ENCODE results near the gene ATP2A3.

ATP2A3 gene

DNA sequence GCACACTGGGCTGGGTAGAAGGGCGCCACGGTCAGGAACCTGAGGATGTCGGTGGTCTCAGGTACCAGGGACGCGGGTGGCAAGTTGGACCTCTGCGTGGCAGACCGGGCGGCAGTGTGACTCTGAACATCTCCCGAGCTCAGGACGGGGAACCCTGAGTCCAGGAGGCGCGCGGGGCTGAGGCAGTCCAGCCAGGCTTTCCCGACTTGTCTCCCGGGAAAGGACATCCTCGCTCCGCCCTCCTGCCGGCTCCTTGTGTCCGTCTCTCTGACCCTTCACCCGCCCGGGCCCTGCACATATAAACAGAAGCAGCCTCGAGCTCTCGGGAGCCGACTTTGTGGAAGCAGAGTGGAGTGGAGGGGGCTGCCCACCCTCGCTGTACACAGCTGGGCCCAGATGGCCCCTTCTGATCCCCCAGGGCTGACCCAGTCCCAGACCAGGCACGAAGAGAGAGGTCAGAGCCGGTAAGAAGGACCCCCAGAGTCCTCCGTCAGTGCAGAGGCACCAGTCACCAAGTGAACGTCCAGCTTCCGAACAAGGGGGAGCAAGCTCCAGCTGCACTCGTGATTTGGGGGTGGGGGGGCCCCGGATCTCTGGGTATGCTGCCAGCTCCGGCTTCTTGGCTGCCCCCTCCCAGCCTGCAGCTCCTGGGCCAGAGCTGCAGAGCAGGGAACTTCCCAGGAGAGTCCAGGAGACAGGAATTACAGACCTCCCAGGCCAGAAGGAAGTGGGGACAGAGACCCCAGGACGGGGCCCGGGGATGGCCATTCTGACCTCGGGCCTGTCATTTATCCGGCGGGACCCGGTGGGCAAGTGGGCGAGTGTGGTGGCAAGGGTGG is 39.5 kb downstream of the ATP2A3 start:
- DNase-seq = no peak

DNA sequence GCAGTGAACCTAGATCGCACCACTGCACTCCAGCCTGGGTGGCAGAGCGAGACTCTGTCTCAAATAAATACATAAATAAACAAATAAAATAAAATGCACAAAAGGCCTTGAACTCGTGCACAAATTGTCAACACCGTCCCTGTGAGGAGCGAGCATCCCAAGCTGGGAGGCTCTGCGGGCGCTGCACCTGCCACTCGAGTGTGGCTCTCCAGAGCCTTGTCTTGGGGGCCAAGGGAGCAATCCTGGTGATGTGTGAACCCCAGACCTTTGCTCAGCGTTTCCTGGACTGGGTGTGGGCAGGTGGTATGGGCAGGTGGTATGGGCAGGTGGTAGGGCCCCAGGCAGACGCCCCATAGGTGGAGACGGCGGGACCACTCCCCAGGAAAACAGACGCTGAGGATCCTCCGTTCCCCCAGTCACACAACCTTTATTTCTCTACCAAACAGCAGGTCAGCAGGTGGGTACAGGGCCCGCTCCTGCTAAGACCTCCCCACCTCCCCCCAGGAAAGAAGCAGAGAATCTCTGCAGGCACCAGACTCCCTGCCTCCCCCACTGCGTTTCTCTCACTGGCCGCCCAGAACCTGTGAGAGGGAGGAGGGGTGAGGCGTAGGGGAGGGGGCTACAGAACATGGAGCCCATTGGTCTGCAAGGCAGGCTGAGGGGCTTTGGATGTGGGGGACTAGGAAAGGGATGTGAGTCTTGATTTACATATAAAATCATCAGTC is 40.6 kb downstream of the ATP2A3 start:
- DNase-seq = no peak

DNA sequence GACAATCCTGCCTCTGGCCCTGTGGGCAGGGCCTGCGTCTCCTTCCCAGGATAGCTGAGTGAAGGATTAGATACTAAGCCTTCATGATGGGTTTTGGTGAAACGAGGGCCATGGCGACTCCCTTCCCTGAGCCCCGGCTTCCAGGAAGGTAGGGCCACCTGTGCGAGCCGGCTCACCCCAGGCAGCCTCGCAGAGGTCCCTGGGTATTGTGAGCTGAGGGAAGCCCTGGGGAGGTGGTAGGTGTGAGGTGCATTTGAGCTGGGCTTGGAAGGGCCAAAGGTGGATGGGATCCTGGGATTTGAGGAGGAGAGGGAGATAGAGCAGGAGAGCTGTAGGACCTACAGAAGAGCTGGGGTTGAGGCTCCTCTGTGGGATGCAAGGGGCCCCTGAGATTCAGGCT is 41.5 kb downstream of the ATP2A3 start:
- no peak for DNase-seq

DNA sequence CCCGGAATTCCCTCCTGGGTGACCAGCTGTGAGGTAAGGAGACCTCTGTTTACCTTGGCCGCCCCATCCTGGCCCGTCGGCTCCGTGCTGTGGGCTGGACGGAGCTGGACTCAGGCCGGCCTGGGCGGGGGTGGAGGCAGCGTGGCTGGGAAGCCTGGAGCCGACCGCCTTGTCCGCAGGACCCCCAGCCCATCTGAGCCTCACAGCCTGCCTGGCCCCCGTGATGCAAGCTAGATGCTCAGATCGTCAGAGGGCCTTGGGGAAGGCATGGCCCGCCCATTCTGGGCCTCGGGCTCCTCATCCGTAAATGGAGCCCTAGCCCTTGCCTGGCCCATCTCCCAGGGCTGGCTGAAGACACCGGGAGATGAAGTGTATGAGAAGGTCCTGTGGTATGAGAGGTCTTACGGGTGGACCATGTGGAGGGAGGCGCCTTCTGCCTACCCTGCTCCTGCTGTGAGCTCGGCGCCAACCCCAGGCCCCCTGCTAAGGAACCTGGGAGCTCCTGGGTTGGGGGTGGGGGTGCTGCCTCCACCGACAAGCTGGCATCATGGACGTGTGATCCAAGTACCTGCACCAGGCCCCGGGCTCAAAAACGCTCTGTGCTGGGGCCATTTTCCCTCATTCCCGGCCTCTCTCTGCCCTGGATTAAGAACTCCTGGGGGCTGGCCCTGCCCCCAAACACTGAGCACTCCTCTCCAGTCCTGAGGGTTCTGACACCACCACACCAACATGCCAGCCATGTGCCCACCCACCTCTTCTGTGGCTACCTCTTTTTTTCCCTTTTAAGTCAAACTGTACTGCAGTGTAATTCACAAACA is 42.5 kb downstream of the ATP2A3 start:
- no peak for DNase-seq

DNA sequence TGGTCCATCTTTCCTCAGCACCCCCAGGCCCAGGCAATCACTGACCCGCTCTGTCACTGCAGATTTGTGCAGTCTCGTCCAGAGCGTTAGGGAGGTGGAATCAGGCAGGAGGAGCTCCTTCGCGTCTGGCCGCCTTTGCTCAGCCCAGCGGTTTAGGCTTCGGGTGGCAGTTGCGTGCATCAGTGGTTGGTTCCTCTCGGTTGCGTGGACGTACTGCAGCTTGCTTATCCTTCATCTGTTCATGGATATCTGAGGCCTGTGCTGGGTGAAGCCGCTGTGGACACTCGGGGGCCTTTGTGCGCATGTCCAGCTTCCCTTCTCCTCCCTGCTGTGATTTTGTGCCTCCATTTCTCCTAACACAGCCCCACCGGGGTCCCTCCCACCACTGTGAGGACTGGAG is 43.2 kb downstream of the ATP2A3 start:
- DNase-seq = no peak

DNA sequence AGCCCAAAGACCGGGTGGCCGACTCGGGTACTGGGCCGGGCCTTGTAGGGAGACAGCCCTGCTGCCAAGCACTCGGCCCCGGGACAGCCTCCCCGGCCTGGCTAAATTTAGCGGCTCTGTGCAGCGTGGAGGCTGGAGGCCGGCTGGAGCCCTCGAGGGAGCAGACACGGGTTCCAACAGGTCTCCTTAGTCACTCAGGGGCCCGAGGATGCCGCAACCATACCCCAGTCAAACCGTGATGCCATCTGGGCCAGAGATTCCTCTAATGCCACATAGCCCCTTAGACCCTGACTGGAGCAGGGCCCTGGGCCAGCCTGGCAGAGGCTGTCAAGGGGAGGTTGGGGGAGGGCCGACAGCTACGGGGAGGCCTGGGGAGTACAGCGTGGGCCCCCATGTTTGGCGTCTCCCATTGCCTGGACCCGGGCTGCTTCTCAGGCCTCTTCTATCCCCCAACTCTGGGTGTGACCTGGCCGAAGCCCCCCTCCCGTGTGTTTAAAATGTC is 45.1 kb downstream of the ATP2A3 start:
- DNase-seq = no peak

DNA sequence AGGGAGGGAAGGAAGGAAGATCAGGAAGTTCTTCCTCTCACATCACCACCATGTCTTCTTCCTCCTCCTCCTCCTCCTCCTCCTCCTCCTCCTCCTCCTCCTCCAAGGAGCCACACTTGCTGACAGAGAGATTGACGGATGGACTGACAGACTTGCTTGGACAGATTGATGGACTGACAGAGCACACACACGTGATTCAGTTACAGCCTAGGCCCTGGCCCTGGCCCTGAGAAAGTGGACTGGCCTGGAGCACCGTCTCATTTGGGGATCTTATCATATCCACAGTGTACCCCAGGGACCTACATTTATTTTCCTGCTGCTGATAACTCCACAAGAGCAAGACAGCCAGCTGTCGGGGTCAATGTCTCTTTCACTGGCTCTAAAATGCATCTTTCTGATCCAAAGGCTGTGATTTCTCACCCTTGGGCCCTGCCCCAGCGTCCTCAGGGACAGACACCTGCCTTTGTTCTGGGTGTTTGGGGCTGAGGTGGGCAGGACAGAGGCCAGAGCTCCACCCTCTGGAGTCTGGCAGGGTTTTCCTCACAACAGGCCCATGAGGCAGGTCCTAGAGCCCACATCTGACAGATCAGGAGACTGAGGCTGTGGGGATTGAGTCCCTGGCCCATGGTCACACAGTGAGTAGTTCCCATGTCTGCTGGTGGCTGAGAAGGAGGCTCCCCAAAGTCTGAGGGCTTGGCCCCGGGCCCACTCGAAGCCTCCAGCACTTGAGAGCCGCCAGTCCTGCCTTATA is 45.7 kb downstream of the ATP2A3 start:
- no peak for DNase-seq

DNA sequence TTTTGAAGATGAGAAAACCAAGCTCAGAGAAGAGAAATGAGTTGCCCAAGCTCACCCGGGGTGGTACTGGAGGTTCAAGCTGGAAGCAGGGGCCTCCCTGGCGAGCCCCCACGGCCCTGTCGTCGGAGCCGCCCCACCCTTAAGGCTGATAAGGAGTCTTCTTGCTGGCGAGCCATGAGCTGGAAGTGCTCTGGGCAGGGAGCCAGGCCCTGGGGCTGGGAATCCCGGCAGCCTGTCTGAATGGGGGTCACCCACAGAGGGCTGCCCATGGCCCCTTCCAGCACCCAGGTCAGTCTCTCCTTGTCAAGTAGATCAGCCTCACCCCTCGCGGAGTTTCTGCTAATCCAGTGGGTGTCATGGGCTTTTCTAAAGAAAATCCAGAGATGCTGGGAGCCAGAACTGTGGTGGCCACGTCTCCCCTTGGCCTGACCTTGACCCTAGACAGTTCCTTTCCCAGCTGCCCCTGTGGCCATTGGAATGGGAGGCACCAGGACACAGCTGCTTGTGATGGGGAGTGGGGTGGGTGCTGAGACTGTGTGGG is 46.8 kb downstream of the ATP2A3 start:
- DNase-seq = peak; percentile 42

DNA sequence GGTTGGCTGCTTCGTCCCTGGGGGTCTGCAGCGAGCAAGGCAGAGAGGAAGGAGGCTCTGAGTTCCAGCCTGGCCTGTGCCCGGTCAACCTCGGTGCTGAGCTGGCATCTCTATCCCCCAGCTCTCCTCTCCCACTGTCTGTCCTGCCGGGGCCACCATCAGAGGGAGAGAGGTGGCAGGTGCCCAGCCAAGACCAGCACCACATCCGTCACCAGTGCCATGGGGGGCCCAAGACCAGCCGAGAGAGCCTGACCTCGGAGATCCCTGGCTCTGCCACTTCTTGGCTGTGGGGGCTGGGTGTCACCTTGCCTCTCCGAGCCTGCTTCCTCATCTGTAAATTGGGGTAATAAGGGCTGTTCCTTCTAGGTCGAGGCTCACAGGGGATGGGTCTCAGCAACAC is 47.4 kb downstream of the ATP2A3 start:
- no peak for DNase-seq

DNA sequence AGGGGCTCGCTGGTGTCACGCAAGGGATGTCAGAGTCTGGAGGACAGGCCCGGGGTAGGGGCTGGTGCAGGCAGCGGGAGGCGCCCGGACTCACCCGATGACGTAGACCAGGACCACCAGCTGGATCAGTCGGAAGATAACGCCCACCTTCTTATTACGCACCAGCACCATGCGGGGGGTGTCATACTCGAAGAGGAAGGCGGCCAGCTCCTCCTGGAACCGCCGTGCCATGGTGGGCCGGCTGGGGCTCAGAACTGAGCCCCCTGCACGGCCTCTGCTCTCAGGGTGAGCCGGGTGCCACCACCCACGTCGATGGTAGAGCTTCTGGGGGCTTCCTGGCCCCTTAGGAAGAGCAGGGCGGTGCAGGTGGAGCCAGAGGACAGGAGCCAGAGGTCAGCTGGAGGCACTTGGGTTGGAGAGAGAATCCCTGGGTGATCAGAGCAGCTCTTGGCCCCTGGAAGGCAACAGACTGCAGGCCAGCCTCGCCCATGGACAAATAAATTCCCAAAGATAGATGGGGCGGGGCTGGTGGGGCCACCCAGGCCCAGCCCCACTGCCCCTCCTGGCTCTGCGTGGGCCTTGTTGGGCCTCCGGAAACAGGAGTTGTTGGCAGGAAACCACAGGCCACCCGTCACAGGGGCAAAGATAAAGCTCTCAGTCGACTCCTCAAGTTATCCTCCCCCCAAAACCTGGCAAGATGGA is 48.1 kb downstream of the ATP2A3 start, which contains the start of gene P2RX1:
Gene P2RX1 (minus strand): TSS at position 471 of the 702 bp plus-strand sequence. CDS start 240 bp downstream, at position 231.
- DNase-seq = no peak

DNA sequence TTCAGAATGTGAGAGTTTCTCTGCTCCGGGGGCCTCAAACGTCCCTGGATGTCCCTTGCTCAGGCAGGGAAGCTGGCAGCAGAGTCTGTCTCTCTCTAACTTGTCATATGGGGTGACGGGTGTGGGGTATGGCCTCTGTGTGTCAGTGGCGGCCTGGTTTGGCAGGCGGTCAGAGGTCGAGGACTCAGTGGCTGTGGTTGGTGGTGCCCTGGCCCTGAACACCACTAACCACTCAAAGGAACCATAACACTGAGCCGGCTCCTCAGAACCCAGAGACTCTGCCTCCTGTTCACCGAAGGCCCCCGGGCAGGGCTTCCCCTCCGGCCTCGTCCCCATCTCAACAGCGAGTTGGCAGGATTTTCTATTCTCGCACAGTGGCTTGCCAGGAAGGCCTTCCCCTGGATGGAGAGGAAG is 48.6 kb downstream of the ATP2A3 start:
- no peak for DNase-seq

DNA sequence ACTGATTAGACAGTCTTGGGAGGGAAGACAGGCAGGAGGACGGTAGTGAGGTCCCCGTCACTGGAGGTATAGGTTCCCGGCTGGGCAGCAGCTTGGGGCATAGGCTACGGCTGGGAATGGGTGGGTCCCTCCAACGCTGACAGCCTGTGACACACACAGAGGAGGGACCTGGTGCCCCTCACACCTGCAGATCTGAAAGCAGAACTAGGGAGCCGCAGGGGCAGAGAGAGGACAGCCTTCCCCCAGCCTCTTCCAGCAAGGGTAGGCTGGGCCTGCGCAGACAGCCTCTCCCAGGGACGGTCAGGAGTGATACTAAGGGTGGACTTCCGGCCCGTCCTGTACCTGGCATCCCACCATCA is 49.9 kb downstream of the ATP2A3 start:
- DNase-seq = no peak

DNA sequence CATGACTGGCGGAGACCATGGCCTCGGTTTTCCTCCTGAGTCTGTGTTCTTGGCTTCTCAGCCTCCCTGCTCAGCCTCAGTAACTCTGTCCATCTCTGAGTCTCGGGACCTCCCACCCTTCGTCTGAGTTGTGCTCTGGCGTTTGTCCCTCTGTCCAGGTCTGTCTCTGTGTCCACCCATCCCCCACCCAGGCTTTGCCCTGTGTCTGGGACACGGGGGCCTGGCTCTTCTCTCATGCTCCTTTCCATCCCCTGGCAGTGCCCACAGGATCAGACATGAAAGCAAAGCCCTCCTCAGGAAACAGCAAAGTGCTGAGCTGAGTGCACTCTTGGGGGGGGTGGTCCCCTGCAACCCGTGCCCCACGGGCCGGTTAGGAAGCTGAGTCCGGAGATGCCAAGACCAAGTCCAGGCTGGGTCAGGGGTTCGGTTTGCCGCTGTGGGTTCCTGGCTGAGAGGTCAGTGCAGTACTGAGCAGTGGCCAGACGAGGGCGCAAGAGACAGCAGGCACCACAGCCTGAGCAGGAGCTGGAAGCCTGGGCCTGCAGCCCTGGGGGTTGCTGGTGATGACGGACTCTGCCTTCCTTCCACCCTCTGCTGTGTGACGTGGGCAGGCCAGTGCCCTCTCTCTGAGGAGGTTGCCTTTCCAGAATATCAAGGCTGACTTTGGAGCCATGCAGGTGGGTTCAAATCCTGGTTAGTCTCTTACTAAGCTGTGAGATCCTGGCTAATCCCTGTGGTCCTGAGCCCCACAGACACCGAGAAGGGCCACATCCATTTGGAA is 50.5 kb downstream of the ATP2A3 start:
- DNase-seq = peak; percentile 41

DNA sequence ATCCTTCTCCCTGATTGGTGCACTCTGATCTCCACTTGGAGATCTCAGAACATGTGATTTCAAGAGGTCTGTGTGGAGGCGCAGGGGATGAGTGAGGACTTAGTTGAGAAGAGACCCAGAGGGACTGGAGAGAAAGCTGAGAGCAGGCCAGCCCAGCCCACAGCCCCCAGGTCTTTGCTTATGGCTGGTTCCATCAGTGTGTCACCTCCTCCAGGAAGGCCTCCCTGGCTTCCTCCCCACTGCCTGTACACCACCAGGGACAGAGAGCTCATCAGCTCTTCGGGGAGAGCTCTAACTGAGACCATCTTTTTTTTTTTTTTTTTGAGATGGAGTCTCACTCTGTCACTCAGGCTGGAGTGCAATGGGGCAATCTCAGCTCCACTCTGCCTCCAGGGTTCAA is 51.4 kb downstream of the ATP2A3 start:
- DNase-seq = no peak

DNA sequence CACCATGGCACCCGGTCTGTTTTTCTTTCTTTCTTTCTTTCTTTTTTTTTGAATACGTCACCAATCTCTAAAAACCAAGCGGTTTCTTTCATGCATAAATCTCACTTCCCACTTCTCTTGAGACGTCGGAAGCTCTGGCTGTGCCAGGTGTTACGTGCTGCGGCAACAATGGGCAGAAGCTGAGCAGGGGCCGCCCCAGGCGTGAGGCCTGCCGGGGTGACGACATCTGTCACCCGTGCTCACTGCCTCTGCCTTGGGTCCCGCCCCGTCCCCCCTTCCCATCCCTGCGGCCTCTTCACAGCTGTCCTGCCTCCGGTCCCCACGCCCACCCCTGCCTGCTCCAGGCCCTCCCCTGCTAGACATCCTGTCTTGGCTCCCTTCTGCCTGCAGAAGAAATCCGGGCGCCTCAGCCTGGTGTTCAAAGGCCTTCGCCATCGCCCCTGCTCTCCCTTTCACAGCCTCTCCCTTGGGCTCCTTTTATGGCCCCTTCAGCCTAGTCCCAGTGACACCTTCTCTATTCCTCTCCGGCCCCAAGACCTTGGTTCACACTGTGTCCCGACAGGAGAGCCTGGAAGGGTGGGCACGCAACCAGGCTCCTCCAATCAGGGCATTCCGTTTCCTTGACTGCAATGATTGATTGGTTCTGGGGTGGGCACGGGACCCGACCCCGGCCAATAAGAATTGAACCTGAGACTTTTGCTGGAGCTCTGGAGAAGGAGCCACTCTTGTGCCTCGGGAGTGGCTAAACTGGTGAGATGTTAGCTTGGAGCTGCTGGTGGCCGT is 52.8 kb downstream of the ATP2A3 start:
- no peak for DNase-seq

DNA sequence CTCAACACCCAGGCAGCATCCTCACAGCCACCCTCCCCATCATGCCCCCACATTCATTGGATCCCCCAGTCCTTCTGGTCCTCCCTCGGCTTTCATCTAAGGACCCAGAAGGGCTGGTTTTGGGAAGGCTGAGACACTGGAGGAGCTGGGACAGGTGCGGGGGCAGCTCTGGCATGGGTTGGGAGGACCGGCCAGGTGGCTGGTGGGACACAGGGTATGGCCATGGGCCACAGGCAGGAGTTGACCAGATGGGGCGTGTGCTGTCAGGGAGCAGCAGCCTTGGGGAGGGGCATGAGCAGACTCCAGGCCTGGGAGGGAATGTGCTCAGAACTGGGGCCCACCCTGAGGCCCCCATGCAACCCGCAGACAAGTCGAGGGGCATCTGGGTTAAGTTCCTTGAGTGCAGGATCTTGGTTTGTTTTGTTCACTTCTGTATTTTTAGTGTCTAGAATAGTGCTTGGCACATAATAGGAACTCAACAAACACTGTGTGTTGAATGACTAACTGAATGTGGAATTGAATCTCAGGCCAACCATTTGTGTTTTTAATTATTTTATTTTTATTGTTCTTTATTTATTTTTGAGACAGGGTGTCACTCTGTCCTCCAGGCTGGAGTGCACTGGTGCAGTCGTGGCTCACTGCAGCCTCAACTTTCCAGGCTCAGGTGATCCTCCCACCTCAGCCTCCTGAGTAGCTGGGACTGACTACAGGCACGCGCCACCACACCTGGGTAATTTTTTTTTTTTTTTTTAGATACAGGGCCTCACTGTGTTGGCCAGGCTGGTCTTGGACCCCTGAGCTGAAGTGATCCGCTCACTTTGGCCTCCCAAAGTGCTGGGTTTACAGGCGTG is 53.6 kb downstream of the ATP2A3 start:
- no peak for DNase-seq

DNA sequence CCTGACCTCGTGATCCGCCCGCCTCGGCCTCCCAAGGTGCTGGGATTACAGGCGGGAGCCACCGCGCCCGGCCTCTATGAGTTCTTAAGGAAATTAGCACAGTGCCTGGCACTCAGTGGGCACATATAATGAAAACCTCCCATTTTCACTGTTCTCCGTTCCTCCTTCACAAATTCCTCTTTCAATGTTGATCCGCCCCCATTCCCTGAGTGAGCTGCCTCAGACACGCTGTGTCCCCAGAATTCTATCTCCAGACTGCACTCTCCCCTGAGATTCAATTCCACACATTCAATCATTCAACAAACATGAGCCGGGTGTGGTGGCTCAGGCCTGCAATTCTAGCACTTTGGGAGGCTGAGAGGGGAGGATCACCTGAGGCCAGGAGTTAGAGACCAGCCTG is 55.0 kb downstream of the ATP2A3 start:
- DNase-seq = no peak

DNA sequence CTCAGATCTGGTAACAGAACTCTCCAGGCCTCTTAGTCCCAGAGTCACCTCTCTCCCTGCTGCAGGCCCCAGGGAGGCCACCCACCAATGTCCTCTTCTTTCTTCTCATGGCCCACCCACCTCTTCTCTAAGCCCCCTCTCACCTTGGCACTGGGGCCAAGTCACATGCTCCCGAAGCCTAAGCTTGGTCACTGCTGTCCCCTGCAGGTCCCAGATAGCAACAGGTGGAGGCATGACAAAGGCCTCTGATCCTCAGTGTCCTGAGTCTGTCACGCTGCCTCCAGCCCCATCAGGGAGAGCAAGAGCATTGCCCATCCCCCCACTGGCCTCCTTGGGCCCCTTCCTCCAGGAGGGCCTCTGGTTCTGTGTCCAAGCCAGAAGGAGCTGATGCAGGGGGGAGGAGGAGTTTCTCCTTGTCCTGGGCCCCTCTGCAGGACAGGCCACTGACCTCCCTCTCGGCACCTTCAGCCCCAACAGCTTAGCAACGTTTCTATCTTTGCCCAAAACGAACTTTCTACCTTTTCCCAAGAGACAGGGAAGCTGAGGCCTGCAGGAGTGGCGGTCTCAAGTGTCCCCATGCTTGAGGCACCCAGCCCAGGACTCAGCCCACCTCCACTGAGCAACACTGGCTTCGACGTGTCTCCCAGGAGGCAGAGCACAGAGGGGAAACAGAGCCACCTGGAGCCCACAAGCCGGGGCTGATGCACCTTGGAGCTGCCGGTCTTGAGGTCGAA is 56.6 kb downstream of the ATP2A3 start:
- DNase-seq = no peak

Data from NCI-H1105 treated with DMSO at 0.1 percent for 48 hours (cell line).